Erythroblast (primary cell): ENCODE data around the gene GATA6.

Experiments used
- GATA1 ChIP-seq: IDR thresholded peaks from 2 replicates; pipeline ENCODE4 v1.6.1; 2011; ENCODE audit warnings: low read depth, mild to moderate bottlenecking, control low read depth, low read length, moderate library complexity
- POLR2A ChIP-seq: IDR thresholded peaks from 2 replicates; pipeline ENCODE4 v1.6.1; 2011; ENCODE audit warnings: mild to moderate bottlenecking, low read length

DNA sequence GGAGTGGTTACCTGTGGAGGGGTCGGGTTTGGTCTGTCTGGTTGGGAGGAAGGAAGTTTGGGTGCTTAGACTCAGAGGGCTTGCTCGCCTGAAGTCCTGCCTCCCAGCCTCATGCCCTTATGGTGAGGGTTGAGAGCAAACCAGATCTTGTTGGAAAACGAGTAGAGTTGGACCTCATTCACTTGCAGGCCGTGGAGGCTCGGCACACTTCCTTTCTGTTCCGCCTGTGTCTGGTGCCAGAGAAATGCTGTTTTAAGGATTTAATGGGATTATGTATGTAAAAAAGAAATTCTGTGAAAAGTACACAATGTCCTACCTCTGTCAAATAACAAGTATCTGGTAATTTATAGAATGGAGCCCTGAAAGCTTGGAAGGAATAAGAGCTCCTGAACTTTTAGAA is 29.6 kb downstream of the GATA6 start:
- TF ChIP-seq POLR2A (no peak), GATA1 (no peak)
